Adrenal gland (tissue), 12 donors: ENCODE results near the gene ZDHHC14. TPM values are rescaled to one million over a fixed set of nuclear protein-coding genes. Genes with fewer than 3 reads are reported as not detected.

Source experiments
- DNase-seq, 7 donors: peaks; one replicate each; pipeline ENCODE4 v3.0.0-alpha.2; 2019 to 2020
- H3K27ac ChIP-seq, 5 donors: fragments of 200-600 bp; sonication (generic) in 4 of 5; 1 replicate in 3 of 5; 2 replicates in 2 of 5; pipeline versions ENCODE4 v1.5.1 to v1.8.0; 2016 to 2020; ENCODE audit warnings: mild to moderate bottlenecking in 1 of 5
- H3K27me3 ChIP-seq: fragments of 200-600 bp; 2 replicates; pipeline ENCODE4 v1.8.0; 2021
- H3K36me3 ChIP-seq, 2 donors: fragments of 200-600 bp; replicated peaks in 1 of 2; 1 replicate in 1 of 2; 2 replicates in 1 of 2; pipeline versions ENCODE4 v1.5.1 to v1.8.0; 2018 to 2022
- H3K4me1 ChIP-seq, 2 donors: fragments of 200-600 bp; replicated peaks in 1 of 2; 1 replicate in 1 of 2; 2 replicates in 1 of 2; pipeline versions ENCODE4 v1.5.1 to v1.8.0; 2018 to 2021
- H3K4me3 ChIP-seq, 4 donors: fragments of 200-600 bp; sonication (generic) in 3 of 4; one replicate each; pipeline ENCODE4 v1.5.1; 2016 to 2018
- H3K9me3 ChIP-seq, 3 donors: fragments of 200-600 bp; sonication (generic) in 1 of 3; replicated peaks in 1 of 3; 1 replicate in 2 of 3; 2 replicates in 1 of 3; pipeline versions ENCODE4 v1.5.1 to v1.8.0; 2016 to 2021
- CTCF ChIP-seq, 6 experiments: fragments of 450-650 bp in 4 of 6; fragments of 200-600 bp in 2 of 6; sonication (generic) in 1 of 6; IDR thresholded peaks; 1 replicate in 5 of 6; 2 replicates in 1 of 6; pipeline versions ENCODE4 v1.5.1 to v1.8.0; 2016 to 2021; ENCODE audit warnings: antibody characterized with exemption in 6 of 6, mild to moderate bottlenecking in 2 of 6, moderate library complexity in 1 of 6
- POLR2A ChIP-seq, 2 donors: fragments of 450-650 bp; IDR thresholded peaks; one replicate each; pipeline ENCODE4 v1.6.1; 2017; ENCODE audit warnings: antibody characterized with exemption in 2 of 2, mild to moderate bottlenecking in 2 of 2, moderate library complexity in 1 of 2
- WGBS, 4 donors: extraction: QIAGEN DNeasy Blood & Tissue Kit in 2 of 4; methylation state at CpG; one replicate each; pipeline versions ENCODE4 v1.1.5 to v1.1.7; 2013 to 2017; 5-methylcytosine and 5-hydroxymethylcytosine counted together
- intact Hi-C, 2 donors: fragments of 100-400 bp; cut with DNase I; formaldehyde crosslinking; loops; one replicate each; pipeline versions ENCODE4 v1.14.1 to v1.15.0; 2022 to 2023
- polyA plus RNA-seq, 3 donors: library from polyadenylated mRNA; stranded (reverse); fragments of 200-250 nt in 2 of 3; fragments of 350-450 nt in 1 of 3; fragmentation: Illumina TruSeq in 1 of 3; extraction: RNeasy Lipid Tissue Mini Kit (QIAGEN cat#74804) in 1 of 3; gene quantifications; one replicate each; pipeline ENCODE4 v1.2.3, GENCODE V29; 2013 to 2014
- total RNA-seq, 9 donors: library from RNA; depleted of rRNA in 4 of 9; stranded (reverse); fragments of >200 nt in 4 of 9; fragments of 120-200 nt in 1 of 9; fragmentation: NEBNext Ultra II Directional in 1 of 9; extraction: Animal tissue kit (Norgen Biotek cat#: 25700) in 1 of 9; gene quantifications; one replicate each; pipeline versions ENCODE4 v1.1.0 to v1.2.4, GENCODE V29; 2013 to 2023
- donor health status: healthy with polysubstance abuse.
- donor health status: Bipolar disorder and iron deficiency.
- donor health status: DM: yes; HTN: yes; CAD: no.
- donor health status: DM: no; HTN: no; CAD: no.
- donor health status: DM: no; HTN: no; CAD: no.
- donor health status: DM: yes; HTN: yes; CAD: no.

ZDHHC14 gene
- total and polyA plus RNA-seq, 12 donors: 3.8 to 14.3 (median 8.8) TPM

- WGBS, 4 donors: 82 to 94% (median 88%) methylated on average over 14 of the region's 14 CpGs
- Histone ChIP-seq H3K9me3 (no peaks in the 10 kb centered on the region), H3K27ac (no peak overlapping the region), H3K4me3 (no peak overlapping the region), H3K36me3 (no peaks in the 10 kb centered on the region), H3K4me1 (no peaks in the 10 kb centered on the region), H3K27me3 (no peaks in the 10 kb centered on the region)
- DNase-seq: no peak
- intact Hi-C loops: no loop called here
- TF ChIP-seq CTCF (IDR thresholded peaks at IDR 0.05) (no peak), POLR2A (IDR thresholded peaks at IDR 0.05) (no peak)
Observed at GRCh38 chr6:157454762-157455714, 74.0 kb downstream of the ZDHHC14 start.

GRCh38 chr6:157455731-157456523 is 74.9 kb downstream of the ZDHHC14 start:
- Histone ChIP-seq H3K27me3 (no peaks in the 10 kb centered on the region), H3K4me3 (no peak overlapping the region), H3K27ac (no peak overlapping the region), H3K9me3 (no peaks in the 10 kb centered on the region), H3K4me1 (no peaks in the 10 kb centered on the region), H3K36me3 (no peaks in the 10 kb centered on the region)
- WGBS, 4 donors: 72 to 85% (median 81%) methylated on average over 24 to 25 of the region's 25 CpGs
- intact Hi-C loops: no loop called here
- DNase-seq: no peak
- TF ChIP-seq POLR2A (IDR thresholded peaks at IDR 0.05): no peak
- no peak for TF ChIP-seq CTCF (IDR thresholded peaks at IDR 0.05)

GRCh38 chr6:157456524-157456829 is 75.5 kb downstream of the ZDHHC14 start:
- no peak for DNase-seq
- Histone ChIP-seq H3K4me1 (no peaks in the 10 kb centered on the region), H3K9me3 (no peaks in the 10 kb centered on the region), H3K4me3 (no peak overlapping the region), H3K36me3 (no peaks in the 10 kb centered on the region), H3K27me3 (no peaks in the 10 kb centered on the region), H3K27ac (no peak overlapping the region)
- TF ChIP-seq CTCF (IDR thresholded peaks at IDR 0.05) (no peak), POLR2A (IDR thresholded peaks at IDR 0.05) (no peak)
- intact Hi-C loops: no loop called here
- whole genome bisulfite sequencing, 4 donors: 70 to 81% (median 73%) methylated on average over 4 of the region's 4 CpGs

- no peak for DNase-seq
- no peaks in the 10 kb centered on the region for H3K27me3 ChIP-seq
- H3K36me3 ChIP-seq: no peaks in the 10 kb centered on the region
- no peak for TF ChIP-seq POLR2A (IDR thresholded peaks at IDR 0.05)
- intact Hi-C loops: no loop called here
- H3K4me1 ChIP-seq: no peaks in the 10 kb centered on the region
- no peaks in the 10 kb centered on the region for H3K9me3 ChIP-seq
- H3K4me3 ChIP-seq: no peak overlapping the region
- 90 to 94% (median 93%) methylated on average over 6 of the region's 6 CpGs for WGBS, 4 donors
- H3K27ac ChIP-seq: no peak overlapping the region
Observed at GRCh38 chr6:157457787-157458186, 76.8 kb downstream of the ZDHHC14 start.
